Kidney capillary endothelial cell (primary cell): ENCODE results near the gene FNDC7.
A peak's percentile ranks its signal among the peaks of the same experiment; 100 is the strongest.
"Not testable (repeated sequence)": the region's sequence is repeated elsewhere in the genome, so short reads cannot be mapped to it uniquely, and the experiment has no call there.

ENCODE experiments used
- DNase-seq: peaks from one replicate; pipeline ENCODE4 v3.0.0-alpha.2; 2018; ENCODE audit warnings: low spot score

The FNDC7 gene

DNA sequence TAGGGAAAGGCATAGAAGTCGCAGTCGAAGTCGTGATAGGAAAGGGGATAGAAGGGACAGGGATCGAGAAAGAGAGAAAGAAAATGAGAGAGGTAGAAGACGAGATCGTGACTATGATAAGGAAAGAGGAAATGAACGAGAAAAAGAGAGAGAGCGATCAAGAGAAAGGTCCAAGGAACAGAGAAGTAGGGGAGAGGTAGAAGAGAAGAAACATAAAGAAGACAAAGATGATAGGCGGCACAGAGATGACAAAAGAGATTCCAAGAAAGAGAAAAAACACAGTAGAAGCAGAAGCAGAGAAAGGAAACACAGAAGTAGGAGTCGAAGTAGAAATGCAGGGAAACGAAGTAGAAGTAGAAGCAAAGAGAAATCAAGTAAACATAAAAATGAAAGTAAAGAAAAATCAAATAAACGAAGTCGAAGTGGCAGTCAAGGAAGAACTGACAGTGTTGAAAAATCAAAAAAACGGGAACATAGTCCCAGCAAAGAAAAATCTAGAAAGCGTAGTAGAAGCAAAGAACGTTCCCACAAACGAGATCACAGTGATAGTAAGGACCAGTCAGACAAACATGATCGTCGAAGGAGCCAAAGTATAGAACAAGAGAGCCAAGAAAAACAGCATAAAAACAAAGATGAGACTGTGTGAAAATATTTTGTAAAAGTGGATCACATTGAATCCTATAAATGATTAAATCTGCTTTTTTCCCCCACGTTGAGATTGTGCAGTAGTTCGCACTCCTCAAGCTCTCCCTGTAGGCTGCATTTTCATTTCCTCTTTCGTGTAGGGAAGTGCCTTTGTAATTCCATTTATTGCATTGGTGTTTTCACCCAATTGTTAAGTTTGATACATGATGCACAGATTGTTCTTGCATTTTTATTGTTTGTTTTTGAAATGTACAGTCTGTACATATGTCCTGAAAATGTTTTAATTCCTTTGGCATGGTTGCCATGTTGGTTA, 13.1 kb upstream of the FNDC7 start:
- DNase-seq = no peak

DNA sequence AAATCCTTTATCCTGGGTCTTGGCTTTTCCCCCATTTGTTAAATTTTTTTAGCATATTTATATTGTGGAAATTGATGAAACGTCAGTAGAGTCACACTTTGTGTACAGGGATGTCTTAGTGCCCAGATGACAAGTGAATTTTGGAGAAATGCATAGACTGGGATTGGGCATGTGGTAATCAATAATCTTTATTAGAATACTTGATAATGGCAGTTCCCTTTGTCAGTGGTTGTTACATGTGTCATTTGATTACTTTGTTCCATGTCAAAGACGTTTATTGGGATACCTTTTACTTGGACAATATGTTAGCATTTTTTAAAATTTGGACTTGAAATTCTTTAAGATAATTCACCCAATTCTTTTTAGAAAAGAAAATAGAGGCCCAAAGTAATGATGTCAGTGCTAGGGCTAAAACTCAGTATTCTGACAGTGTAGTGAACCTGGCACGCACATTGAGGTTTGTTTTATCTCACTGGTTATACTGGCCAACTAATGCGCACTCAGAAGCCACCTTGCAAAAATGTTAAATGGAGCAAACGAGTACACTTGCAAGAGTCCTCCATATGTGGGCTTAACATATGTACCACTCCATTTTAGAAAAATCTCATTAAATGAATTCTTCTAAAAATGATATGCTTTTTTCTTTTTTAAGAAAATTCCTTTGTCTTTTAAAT, 11.4 kb upstream of the FNDC7 start:
- no peak for DNase-seq

DNA sequence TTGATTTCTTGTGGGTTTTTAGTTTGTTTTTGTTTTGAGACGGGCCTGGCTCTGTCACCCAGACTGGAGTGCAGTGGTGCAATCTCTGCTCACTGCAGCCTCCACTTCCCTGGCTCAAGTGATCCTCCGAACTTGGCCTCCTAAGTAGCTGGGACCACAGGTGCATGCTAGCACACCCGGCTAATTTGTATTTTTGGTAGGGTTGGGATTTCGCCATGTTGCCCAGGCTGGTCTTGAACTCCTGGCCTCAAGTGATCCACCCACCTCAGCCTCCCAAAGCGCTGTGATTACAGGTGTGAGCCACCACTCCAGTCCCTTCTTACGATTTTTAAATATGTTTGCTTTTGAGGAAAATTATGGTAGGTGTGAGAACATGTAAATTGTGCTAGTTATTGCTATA, 10.6 kb upstream of the FNDC7 start:
- DNase-seq = not testable (repeated sequence)

DNA sequence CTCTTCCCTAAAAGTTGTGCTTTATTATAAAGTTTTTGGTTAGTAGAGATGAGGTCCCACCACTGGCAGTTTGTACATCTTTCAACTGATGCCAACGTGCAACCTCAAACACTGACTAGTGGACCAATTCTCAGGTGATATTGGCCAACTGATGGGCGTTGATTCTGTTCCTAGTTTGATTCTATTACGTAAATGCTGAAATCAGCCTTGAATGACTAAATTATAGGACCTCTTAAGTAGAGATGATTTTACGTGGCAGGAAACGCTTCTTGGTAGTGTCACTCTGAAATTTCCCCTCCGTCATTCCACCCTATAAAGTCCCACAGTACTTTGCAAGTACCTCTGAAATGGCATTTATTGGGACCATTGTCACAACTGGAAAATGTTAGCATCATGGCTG, 8.8 kb upstream of the FNDC7 start:
- no peak for DNase-seq

DNA sequence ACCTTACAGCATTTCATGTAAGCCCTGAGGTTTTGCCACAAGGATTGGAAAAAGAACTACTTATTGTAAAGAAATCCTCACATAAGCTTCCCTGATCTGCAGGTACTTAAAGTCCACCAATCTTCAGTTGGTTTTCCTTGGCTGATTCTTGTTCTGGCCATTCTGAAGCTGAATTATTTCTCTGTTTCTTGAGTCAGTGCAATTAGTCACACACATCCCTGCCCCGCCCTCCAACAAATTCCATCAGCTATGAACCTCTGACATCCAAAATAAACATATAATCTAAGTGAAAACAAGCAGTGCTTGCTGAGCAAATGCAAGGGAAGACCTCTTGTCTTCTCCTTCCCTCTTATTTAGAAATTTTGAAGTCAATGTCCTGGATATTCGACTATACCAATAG, 8.2 kb upstream of the FNDC7 start:
- peak; percentile 28 for DNase-seq

DNA sequence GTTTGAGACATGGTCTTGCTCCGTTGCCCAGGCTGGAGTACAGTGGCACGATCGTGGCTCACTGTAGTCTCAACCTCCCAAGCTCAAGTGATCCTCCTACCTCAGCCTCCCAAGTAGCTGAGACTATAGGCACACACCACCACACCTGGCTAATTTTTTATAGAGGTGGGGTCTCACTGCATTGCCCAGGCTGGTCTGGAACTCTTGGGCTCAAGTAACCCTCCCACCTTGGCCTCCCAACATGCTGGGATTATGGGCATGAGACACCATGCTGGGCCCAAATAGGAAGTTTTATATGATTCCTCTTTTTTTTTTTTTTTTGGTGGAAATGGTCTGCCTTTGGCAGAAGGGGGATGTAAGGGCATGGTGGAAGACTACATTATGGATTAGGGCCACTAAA, 6.1 kb upstream of the FNDC7 start:
- DNase-seq = no peak

DNA sequence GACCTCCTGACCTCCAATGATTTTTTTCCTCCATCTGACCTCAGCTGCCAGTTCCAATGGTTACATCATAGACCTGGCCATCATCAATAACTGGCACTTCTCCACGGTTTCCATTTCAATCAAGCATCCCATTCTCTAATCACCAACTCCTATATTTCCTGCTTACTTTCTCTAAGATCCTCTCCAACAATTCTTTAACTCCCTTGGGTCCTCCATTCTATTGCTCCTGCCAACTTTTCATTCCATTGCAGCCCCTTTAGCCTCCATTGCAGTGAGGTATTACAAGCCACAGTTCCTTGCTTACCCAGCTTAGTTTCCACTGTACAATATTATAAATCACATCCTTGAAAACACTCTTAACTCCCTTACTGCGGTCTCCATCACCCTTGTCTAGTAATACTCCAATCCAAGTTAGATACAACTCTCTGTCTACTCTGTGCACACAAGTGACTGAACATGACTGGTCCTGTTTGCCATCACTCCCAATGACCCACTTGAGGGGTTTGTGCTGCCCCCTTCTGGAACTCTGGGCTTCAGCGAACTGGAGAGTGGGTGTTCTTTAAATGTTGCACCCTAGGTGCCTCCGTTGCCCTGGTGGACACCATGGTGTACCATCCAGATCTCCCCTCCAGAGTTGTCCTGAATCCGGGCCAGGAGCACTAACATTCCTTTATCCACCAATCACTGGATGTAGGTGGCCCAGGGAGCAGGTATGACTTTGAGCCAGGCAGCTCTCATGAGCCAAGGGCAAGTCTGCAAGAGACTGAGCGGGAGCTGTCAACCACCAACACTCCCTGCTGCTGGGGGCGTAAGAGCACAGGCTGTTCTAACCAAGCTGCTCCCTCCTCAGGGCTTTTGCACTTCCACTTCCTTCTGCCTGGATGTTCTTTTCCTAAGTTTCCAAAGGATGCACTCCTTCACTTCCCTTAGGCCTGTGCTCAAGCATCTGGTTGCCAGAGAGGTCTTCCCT, 3.7 kb upstream of the FNDC7 start:
- no peak for DNase-seq

DNA sequence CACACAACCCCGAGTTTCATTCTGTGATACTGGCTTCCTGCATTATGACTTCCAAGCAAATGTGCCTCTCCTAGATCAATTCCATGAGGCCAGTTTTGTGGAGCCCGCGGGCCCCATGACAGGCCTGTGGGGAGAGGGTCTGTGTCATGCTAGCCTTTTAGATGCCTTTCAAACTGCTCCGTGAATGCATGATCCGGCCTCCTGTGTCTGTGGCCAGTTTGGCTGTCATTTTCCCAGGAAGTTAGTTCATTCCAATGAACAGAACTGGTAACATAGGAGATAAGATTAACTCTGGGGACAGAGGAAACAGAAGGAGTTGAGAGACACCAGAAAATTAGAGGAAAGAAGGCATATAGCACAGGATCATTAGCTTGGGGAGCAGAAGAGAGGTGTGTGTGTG, 3.2 kb downstream of the FNDC7 start:
- no peak for DNase-seq

DNA sequence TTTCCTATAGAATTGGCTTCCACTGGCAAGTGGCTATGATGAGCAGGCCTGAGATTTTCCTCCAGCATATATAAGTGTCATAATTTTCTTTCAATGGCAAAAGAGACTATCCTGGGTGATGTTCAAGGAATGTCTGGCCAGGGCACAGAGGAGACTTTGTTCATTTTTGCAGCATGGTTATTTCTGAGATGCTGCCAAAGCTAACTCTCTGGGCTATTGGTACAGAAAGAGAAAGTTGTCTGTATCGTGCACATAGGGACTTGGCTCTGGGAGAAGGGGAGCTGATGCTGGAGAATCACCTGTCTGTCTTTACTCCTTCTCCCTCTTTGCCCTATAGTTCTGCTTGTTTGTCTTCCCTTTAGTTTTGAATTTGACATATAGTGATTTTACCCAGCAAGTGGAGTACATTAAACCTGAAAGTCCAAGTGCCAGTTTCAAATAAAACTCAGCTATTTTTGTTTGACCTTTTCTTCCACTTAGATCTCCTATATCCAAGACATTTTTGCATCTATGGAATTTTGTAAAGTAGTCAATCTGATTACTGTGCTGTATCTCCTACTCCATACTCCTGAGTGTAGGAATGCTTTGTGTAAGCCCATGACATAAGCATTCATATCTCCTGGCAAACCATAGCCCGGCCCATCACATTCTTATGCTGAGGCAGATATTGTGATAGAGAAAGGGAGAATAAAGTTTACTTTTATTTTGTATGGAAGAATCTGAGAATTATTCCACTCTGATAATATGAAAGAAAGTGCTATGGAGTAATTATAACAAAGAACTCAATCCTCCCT, 3.9 kb downstream of the FNDC7 start:
- no peak for DNase-seq

DNA sequence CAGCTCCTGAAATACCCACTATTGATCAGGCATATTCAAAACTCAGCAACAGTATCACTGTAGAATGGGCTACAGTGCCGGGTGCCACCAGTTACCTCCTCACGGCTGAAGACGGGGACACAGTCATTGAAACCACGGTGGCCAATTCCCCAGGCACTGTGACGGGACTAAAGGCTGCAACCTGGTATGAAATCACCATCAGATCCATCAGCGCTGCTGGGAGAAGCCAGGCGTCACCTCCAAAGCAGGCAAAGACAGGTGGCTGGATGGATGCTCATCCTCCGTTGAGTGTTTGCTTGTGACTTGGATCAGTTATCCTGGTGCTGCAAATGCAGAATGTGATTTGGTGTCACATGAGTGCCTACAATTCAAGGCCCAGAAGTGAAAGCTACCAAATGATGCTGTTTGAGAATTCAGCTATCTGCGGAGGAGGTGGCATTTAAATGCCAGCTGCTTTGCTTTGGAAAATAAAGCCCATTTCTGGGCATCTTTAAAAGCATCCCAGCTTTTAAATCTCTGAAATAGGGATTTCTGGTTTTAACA, 5.1 kb downstream of the FNDC7 start:
- DNase-seq = no peak

DNA sequence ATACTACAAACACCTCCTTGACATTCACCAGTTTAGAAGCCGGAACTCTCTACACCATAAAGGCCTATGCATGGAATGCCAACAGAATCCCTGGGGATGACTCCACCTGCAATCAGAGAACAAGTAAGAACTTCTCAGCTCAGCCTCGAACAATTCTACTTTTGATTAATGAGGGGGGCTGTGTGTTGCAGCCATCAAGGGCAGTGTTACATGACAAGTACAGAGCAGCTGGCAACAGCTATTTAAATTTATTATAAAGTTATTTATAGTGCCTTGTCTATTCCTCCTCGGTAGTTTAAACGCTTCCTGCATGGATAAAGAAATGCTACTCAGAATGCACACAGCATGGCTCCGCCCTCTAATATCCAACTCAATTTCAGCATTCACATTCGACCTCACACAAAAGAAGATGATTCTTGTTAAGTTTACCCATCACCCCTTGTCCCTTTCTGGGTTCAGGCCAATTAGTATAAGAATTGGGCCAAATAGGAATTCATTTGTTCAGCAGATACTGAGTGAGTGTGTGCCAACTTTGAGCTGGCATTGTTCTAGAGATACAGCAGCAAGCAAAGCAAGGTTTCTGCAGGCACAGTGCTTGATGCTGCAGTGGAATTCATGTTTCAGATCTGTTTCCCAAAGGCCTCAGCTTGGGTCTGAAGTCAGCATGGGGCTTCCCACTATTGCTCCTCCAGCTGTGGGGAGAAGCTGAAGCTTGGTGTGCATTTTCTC, 6.4 kb downstream of the FNDC7 start:
- no peak for DNase-seq

DNA sequence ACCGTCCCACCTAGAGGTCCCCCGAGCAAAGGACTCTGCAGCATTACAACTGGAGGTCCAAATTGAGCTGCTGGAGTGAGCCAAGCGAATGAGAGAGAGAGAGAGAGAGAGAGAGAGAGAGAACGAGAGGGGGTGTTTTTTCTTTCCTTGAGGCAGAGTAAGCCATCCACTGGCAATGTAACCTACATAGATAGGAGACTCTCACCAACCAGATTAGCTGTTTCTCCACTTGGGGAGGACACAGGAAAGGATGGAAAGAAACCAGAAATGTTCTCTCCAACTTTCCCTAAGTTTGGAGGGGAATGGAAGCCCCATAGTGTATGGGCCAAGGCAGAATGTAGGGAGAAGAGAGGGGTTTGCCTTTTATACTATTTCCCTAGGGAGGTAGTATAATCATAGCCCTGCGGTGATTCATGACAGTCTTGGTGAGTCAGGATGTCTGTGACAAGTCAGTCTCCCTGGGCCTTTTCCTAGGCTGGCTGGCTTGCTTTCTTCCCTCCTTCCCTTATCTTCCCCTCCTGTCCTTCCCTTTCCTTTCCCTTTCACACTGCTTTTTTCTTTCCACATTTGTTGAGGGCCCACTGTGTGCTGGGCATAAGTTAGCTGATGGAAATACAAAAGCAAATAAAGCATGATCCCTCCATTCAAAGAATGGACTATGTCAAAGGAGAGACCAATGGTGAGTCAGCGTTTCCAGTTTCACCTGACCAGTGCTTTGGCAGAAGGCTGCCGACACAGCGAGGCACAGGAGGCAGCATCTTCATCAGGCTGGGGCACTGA, 7.1 kb downstream of the FNDC7 start:
- DNase-seq = peak; percentile 80

DNA sequence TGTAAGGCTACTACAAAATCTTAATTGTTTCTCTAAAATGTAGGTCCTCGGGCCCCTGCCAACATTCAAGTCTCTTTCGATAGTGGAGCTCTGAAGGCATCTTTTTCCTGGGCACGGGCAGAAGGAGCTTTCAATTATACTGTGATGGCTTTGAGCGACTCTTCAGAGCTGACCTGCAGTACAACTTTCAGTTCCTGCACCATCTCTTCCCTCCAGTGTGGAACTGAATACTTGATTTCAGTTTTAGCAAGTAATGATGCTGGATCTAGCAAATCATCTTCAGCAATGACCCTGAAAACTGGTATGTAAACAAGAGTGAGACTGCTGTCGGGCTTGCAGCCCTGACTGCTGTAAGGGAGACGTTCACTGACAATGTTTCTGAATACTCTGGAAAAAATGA, 9.6 kb downstream of the FNDC7 start:
- no peak for DNase-seq

DNA sequence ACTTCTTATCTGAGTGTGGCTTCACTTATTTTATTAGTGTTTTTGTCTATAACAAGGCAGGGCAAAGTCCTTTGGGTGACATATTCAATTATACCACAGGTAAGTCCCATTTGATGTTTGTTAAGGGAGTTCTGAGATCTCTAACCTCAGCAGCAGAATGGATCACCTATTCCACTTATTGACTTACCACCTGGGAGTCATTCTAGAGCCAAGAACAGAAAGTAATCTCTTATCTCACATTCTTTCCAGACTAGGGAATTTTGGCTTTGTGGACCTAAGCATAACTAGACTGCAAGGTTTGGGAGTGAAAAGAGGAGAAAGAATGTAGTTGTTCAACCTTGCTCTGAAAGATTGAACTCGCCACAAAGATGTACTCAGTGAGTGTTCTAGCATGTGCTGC, 13.2 kb downstream of the FNDC7 start:
- DNase-seq = no peak

DNA sequence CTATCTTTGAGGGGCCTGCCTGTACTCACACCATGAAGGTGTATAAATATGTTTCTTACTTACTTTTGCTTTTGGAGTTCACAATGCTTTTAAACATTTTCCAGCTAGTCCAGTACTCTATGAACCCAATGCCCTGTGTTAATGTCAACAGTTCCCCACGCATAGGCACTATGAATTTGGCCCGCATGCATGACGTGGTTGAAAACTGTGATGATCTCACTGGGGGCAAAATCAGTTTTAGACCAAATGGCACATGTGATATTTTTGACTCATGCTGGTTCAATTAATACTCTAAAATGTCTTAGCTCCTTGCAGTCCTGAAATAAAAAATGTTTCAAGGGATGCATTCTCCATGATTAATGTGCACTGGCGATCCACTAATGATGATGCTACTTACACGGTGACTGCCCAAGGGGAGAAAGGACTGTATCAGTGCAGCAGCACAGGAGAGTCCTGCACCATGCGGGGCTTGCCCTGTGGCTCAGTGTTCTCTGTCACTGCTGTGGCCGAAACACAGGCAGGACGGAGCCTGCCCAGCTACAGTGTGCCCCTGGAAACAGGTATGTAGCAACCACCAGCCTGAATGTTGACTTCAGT, 15.7 kb downstream of the FNDC7 start:
- DNase-seq = no peak

DNA sequence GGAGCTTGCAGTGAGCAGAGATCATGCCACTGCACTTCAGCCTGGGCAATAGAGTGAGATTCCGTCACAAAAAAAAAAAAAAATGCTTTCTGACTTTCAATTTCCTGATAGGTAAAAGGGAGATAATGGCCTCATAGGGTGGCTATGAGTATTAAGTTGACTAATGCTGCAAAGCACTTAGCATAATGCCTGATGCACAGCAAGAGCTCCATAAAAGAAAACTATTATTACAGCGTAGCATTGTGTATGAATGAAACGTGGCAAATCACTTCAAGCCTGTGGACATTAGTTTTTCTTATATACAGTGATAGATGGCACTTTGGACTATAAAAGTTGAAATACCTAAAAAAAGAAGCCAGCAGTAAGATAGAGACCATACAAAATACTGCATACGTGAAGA, 16.8 kb downstream of the FNDC7 start:
- no peak for DNase-seq

DNA sequence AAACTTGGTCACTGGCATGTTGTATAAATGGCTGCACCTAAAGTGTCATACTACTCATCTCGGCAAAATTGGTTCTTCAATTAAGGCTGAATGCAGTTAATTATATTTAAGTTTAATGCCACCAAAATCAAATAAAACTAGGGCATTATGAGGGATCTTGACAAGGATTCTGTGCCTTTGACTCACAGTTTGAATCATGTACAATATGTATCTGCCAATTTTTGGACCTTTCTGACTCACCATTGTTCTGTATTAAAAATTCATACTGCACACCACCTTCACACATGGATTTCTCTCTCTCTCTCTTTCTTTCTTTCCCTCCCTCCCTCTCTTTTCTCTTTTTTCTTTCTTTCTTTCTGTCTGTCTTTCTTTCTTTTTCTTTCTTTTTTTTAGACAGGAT, 19.7 kb downstream of the FNDC7 start:
- no peak for DNase-seq

DNA sequence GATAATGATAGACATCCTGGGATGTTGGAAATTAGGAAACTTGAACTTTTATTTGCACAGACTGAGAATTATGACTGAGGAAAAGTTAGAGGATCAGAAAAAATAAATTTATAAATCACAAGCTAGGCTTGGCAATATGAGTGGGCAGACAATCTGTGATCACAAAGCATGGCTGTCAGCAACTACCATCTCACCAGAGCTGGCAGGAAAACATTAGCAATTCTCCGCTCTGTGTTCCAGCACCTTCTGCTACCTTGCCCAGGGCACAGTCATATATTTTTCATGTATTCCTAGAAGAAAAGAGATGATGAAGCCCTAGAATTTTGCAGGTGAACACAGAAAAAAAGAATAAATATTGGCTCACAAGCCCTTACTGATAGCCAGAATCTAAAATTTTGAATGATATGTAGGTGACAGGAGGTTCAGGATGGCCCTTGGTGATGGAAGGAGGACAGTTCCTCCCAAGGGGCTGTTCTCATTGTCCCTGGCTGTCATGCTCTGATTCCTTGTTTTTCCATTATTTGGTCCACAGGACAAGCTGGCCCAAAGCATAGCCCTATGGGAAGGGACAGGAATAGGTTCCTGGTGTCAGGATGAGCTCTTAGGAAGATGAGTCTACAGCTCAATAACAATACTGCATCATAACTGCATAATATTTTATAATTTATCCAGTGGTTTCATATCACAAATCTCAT, 21.6 kb downstream of the FNDC7 start:
- no peak for DNase-seq

DNA sequence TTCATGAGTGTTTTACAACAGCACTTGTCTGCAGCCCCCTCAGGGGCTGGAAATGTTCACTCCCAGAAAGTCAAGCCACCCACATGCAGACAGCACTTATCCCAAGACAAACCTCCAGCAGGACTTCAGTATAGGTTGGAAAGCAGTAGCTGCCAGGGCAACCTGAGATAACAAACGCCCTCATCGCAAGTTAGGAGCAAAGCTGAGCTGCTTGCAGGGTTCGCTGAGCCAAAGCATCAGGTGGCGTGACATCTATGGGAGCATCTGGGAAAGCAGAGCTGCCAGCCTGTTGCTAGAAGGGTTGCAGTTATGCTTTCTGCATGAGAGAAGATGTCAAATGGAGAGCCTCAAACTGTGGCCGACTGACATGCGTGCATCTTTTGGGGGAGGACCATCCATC, 29.5 kb downstream of the FNDC7 start:
- DNase-seq = no peak
